Measurements from ENCODE around the gene IFI30. TPM values are rescaled to one million over a fixed set of nuclear protein-coding genes. Genes with fewer than 3 reads are reported as not detected.
A peak's percentile ranks its signal among the peaks of the same experiment; 100 is the strongest.

Gene IFI30
- total RNA-seq, 1 experiment from 2014 or later = 51.9 TPM

- no peak for DNase-seq (ENCODE audit: low read depth)
- in situ Hi-C loops (cut with HindIII; ENCODE audit: low pct_unique_long_range_greater_than_20kb, low sequenced_read_pairs) = no loop called here
Observed at GRCh38 chr19:18214779-18215433, 41.3 kb downstream of the IFI30 start.

- in situ Hi-C loops (cut with HindIII; ENCODE audit: low pct_unique_long_range_greater_than_20kb, low sequenced_read_pairs) = no loop called here
- DNase-seq (ENCODE audit: low read depth) = no peak
Observed at GRCh38 chr19:18216789-18217188, 43.2 kb downstream of the IFI30 start.

- DNase-seq (ENCODE audit: low read depth) = no peak
- in situ Hi-C loops (cut with HindIII; ENCODE audit: low pct_unique_long_range_greater_than_20kb, low sequenced_read_pairs) = no loop called here
Observed at GRCh38 chr19:18218159-18218558, 44.5 kb downstream of the IFI30 start.

GRCh38 chr19:18218600-18218999 lies 45.0 kb downstream of the IFI30 start:
- no peak for DNase-seq (ENCODE audit: low read depth)
- in situ Hi-C loops (cut with HindIII; ENCODE audit: low pct_unique_long_range_greater_than_20kb, low sequenced_read_pairs) = no loop called here

- no peak for DNase-seq (ENCODE audit: low read depth)
- in situ Hi-C loops (cut with HindIII; ENCODE audit: low pct_unique_long_range_greater_than_20kb, low sequenced_read_pairs) = no loop called here
Observed at GRCh38 chr19:18219911-18220631, 46.5 kb downstream of the IFI30 start.

GRCh38 chr19:18220632-18221275 lies 47.1 kb downstream of the IFI30 start:
- DNase-seq (ENCODE audit: low read depth) = no peak

GRCh38 chr19:18221815-18222725 lies 48.5 kb downstream of the IFI30 start:
- no peak for DNase-seq (ENCODE audit: low read depth)
- in situ Hi-C loops (cut with HindIII; ENCODE audit: low pct_unique_long_range_greater_than_20kb, low sequenced_read_pairs) = no loop called here

More at GRCh38 chr19:18220632-18221275, 47.1 kb downstream of the IFI30 start:
- in situ Hi-C loops (cut with HindIII; ENCODE audit: low pct_unique_long_range_greater_than_20kb, low sequenced_read_pairs) = no loop called here

- in situ Hi-C loops (cut with HindIII; ENCODE audit: low pct_unique_long_range_greater_than_20kb, low sequenced_read_pairs) = no loop called here
- DNase-seq (ENCODE audit: low read depth) = peak; percentile 74
Observed at GRCh38 chr19:18223860-18224524, 50.4 kb downstream of the IFI30 start.

GRCh38 chr19:18224525-18225354 lies 51.1 kb downstream of the IFI30 start:
- in situ Hi-C loops (cut with HindIII; ENCODE audit: low pct_unique_long_range_greater_than_20kb, low sequenced_read_pairs) = no loop called here
- DNase-seq (ENCODE audit: low read depth) = peak; percentile 89

GRCh38 chr19:18225355-18225701 lies 51.7 kb downstream of the IFI30 start:
- no peak for DNase-seq (ENCODE audit: low read depth)
- in situ Hi-C loops (cut with HindIII; ENCODE audit: low pct_unique_long_range_greater_than_20kb, low sequenced_read_pairs) = no loop called here

GRCh38 chr19:18225702-18226468 lies 52.3 kb downstream of the IFI30 start, which contains the start of gene PDE4C:
PDE4C (minus strand) TSS chr19:18226438; CDS start chr19:18226415, 23 bp downstream.
- in situ Hi-C loops (cut with HindIII; ENCODE audit: low pct_unique_long_range_greater_than_20kb, low sequenced_read_pairs) = no loop called here
- no peak for DNase-seq (ENCODE audit: low read depth)

GRCh38 chr19:18226956-18227780 lies 53.6 kb downstream of the IFI30 start:
- in situ Hi-C loops (cut with HindIII; ENCODE audit: low pct_unique_long_range_greater_than_20kb, low sequenced_read_pairs) = no loop called here
- DNase-seq (ENCODE audit: low read depth) = no peak
